Gastroesophageal sphincter (tissue), 3 donors: ENCODE data around the gene WNT5B.

Experiments used
- EP300 ChIP-seq: sonication (generic); formaldehyde crosslinking; IDR thresholded peaks from one replicate; pipeline ENCODE4 v1.6.1; 2017; ENCODE audit warnings: antibody characterized with exemption, mild to moderate bottlenecking
- POLR2A ChIP-seq, 2 donors: fragments of 450-650 bp; IDR thresholded peaks; one replicate each; pipeline ENCODE4 v1.6.1; 2017; ENCODE audit warnings: antibody characterized with exemption in 2 of 2, mild to moderate bottlenecking in 2 of 2, moderate library complexity in 1 of 2
- POLR2AphosphoS5 ChIP-seq: sonication (generic); formaldehyde crosslinking; IDR thresholded peaks from one replicate; pipeline ENCODE4 v1.6.1; 2017; ENCODE audit warnings: antibody characterized with exemption
- TF ChIP-seq, protein P1 (sequence below), 4 experiments: fragments of 200-600 bp in 2 of 4; fragments of 450-650 bp in 2 of 4; sonication (generic) in 1 of 4; IDR thresholded peaks; one replicate each; pipeline ENCODE4 v1.5.1; 2017 to 2019; ENCODE audit warnings: antibody characterized with exemption in 4 of 4, mild to moderate bottlenecking in 2 of 4, moderate library complexity in 2 of 4

DNA sequence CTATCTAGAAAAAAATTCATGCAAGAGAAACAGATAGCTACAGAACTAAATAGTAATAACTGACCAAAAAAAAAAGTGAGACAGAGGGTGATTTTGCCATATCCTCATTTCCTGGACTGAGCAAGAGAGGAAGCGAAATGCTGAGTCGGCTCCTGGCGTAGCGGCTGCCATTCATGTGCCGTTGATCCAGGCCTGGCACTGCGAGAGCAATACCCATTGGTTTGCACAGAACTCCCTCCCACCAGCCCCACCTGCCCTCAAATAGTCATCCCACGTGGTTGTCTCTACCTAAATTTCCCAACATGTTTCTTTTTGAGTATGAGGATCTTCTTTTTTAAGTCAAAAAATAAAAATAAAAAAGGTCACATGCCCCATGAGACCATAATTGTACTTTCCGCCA is 9.4 kb upstream of the WNT5B start:
- TF ChIP-seq, protein P1, sequence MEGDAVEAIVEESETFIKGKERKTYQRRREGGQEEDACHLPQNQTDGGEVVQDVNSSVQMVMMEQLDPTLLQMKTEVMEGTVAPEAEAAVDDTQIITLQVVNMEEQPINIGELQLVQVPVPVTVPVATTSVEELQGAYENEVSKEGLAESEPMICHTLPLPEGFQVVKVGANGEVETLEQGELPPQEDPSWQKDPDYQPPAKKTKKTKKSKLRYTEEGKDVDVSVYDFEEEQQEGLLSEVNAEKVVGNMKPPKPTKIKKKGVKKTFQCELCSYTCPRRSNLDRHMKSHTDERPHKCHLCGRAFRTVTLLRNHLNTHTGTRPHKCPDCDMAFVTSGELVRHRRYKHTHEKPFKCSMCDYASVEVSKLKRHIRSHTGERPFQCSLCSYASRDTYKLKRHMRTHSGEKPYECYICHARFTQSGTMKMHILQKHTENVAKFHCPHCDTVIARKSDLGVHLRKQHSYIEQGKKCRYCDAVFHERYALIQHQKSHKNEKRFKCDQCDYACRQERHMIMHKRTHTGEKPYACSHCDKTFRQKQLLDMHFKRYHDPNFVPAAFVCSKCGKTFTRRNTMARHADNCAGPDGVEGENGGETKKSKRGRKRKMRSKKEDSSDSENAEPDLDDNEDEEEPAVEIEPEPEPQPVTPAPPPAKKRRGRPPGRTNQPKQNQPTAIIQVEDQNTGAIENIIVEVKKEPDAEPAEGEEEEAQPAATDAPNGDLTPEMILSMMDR (IDR thresholded peaks at IDR 0.05), result no peak
- TF ChIP-seq POLR2A (IDR thresholded peaks at IDR 0.05), result no peak
- TF ChIP-seq EP300, result no peak
- no peak for TF ChIP-seq POLR2AphosphoS5
